ENCODE data around the gene RAD51D.
"Not testable (repeated sequence)": the region's sequence is repeated elsewhere in the genome, so short reads cannot be mapped to it uniquely, and the experiment has no call there.

Gene RAD51D

DNA sequence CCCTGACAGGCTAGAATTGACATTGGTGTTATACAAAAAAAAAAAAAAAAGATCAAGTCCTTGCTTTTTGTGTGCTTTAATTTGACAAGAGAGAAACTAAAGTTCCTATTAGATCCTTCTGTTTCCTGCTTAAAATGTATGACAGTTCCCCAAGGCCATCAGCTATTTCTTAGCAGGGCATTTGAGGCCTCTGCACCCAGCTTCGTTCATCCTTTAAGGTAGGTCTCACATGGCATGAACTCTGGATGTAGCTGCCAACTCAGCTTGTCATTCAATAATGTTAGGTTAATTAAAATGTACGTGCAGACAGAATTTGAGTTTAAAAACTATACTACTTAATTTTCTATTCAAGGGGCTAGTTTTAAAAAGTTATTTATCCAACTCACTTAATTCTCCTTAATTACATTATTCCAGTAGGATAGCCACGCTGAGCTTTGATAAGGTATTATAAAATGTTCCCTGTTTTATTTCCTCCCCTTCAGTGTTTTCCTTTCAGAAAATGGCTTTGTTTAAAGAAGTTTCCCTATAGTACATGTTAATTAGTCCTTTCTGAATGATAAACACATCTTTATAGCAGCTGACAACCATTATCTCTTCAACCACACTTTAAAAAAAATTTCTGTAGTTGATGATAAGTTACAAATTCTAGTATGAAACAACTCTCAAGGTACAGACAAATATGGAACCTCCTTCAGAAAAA lies 55.0 kb downstream of the RAD51D start:
- DNase-seq: no peak

- peak; percentile 87 for DNase-seq
Observed at GRCh38 chr17:35063514-35064223, 56.0 kb downstream of the RAD51D start, which contains the start of gene RFFL. TSS of gene RFFL (minus strand) at chr17:35063707. CDS start at chr17:35026553, 37,154 bp downstream.

DNA sequence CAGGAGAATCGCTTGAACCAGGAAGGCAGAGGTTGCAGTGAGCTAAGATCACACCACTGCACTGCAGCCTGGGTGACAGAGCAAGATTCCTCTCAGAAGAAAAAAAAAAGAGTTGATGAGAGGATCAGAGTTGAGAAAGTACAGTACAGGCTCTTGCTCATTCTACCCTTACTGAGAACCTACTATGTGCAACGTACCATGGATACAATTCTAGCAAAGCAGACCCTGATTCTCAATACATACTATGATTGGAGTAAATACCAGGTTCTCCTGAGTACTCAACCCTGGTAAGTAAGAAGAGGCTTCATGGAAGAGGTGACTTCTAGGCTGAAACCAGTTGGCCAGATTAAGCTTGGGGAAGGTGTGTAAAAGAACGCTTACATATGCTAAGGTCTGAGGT lies 57.4 kb downstream of the RAD51D start:
- DNase-seq: no peak

GRCh38 chr17:35057332-35057915 lies 62.2 kb downstream of the RAD51D start:
- DNase-seq: no peak

DNA sequence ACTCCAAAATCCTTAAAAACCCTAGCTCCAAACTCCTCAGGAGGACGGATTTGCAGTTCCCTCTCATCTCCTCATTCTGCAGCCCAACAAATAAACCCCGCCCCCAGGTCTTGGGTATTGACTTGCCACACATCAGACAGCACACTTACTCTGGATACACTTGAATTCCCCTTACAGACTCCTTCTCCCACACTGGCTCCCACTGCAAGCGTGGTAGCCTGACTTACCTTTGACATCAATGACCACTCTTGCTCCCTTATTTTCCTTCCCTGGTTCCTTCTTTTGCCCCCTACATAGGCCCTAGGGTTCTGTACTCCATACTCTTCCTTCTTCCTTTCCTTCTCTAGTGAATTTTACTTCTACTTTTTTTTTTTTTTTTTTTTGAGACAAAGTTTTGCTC lies 63.6 kb downstream of the RAD51D start:
- no peak for DNase-seq

GRCh38 chr17:35053204-35053603 lies 66.5 kb downstream of the RAD51D start:
- no peak for DNase-seq

DNA sequence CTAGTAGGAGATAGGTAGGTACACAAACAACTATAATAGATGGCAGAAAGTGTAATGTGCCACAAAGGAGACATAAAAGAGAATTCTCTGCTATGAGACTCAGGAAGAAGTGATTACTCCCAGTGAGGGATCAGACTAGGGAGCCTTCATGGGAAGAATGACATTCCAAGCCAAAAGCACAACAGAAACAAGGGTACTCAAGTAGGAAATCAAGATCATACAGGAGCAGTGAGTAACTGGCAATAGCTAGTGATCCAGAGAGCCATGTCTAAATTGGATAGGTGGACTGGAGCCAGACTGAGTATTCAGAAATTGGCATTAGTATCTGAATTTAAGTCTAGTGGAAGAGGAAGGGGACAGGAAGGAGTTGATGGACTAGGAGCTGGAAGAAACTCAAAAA lies 66.9 kb downstream of the RAD51D start:
- no peak for DNase-seq

- DNase-seq: no peak
Observed at GRCh38 chr17:35052241-35052610, 67.4 kb downstream of the RAD51D start.

GRCh38 chr17:35051579-35052240 lies 68.0 kb downstream of the RAD51D start:
- no peak for DNase-seq

- no peak for DNase-seq
Observed at GRCh38 chr17:35051183-35051578, 68.5 kb downstream of the RAD51D start.

GRCh38 chr17:35050170-35050569 lies 69.5 kb downstream of the RAD51D start:
- no peak for DNase-seq

GRCh38 chr17:35048685-35049379 lies 70.8 kb downstream of the RAD51D start:
- DNase-seq: no peak

GRCh38 chr17:35046740-35047283 lies 72.8 kb downstream of the RAD51D start:
- no peak for DNase-seq

GRCh38 chr17:35046245-35046644 lies 73.4 kb downstream of the RAD51D start:
- DNase-seq: no peak

DNA sequence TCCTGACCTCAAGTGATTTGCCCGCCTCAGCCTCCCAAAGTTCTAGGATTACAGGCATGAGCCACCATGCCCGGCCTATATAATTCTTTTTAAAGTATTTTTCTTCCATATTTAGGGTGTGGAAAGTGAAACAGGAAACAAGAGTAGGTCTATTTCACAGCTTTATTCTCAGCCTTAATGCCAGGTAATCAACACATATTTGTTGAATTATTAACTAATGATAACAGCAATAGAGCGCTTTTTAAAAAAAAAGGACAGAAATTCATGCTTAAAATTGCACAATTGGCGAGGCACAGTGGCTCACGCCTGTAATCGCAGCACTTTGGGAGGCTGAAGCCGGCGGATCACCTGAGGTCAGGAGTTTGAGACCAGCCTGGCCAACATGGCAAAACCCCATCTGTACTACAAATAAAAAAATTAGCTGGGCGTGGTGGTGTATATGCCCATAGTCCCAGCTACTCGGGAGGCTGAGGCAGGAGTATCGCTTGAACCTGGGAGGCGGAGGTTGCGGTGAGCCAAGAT lies 74.1 kb downstream of the RAD51D start:
- DNase-seq: not testable (repeated sequence)

- DNase-seq: no peak
Observed at GRCh38 chr17:35044181-35044580, 75.5 kb downstream of the RAD51D start.
